NB4 (cell line): ENCODE measurements around the gene PCP4.

Source experiments
- CTCF ChIP-seq: IDR thresholded peaks from one replicate; pipeline ENCODE4 v1.5.1; 2012; ENCODE audit warnings: low read depth, low read length
- MYC ChIP-seq: IDR thresholded peaks from 2 replicates; pipeline ENCODE4 v1.6.1; 2011; ENCODE audit warnings: low read depth, low read length

DNA sequence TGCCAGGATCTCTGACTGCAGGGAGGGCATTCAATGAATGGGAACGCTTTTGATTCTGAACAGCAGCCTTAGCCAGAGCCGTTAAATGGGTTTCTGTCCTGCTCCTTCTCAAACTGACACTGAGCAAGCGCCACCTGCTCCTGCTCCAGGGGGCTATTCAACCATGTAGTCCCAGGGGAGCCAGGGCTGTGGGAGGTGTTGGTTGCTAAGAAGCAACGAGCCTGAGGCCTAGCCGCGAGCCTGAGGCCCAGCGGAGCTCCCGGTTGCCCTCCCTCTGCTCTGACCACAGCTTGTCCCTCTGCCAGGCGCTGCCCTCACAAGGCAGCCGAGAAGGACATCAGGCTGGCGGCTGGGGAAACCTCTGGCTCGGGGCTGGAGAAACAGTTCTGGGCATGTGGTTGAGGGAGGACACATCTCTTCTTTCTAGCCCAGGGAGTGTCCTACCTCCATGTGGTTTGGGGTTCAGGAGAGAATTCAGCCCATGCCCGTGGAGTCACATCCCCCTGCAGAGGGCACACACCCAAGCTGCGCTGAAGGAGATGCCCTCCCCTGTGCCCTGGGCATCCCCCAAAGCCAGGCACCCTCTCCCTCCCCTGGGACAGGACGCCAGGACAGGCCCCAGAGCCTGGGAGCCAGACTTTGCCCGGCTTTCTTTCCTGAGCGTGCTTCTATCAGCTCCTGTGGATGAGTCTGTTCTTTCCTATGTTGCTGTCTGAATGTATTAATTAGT is 18.0 kb downstream of the PCP4 start:
- TF ChIP-seq CTCF, result no peak
- TF ChIP-seq MYC, result no peak
